K562 (cell line): ENCODE data around the gene ZDHHC24. TPM values are rescaled to one million over a fixed set of nuclear protein-coding genes. Genes with fewer than 3 reads are reported as not detected.

ENCODE experiments used
- CBX5 ChIP-seq: IDR thresholded peaks from 2 replicates; pipeline ENCODE4 v1.6.1; 2014; ENCODE audit warnings: low read depth, borderline replicate concordance
- CHD7 ChIP-seq: fragments of 200-600 bp; sonication (generic); IDR thresholded peaks from one replicate; pipeline ENCODE4 v1.6.1; 2012; ENCODE audit warnings: mild to moderate bottlenecking, low read depth, low read length, inconsistent platforms
- ETV5 ChIP-seq: sonication (generic); formaldehyde crosslinking; IDR thresholded peaks from 2 replicates; pipeline ENCODE4 v1.4.0; 2020; ENCODE audit warnings: low read depth, mild to moderate bottlenecking, missing genetic modification reagents
- FOS ChIP-seq: IDR thresholded peaks from 3 replicates; pipeline ENCODE4 v1.6.1; 2011; ENCODE audit not compliant: insufficient read length; ENCODE audit errors: extremely low read depth
- FOXP4 ChIP-seq: sonication (generic); formaldehyde crosslinking; IDR thresholded peaks from 2 replicates; pipeline ENCODE4 v1.8.0; 2022; ENCODE audit warnings: mild to moderate bottlenecking, missing genetic modification reagents, borderline replicate concordance
- GMEB1 ChIP-seq: fragments of 250-450 bp; sonication (Bioruptor Pico); IDR thresholded peaks from 2 replicates; pipeline ENCODE4 v1.4.0; 2020; ENCODE audit warnings: mild to moderate bottlenecking
- NFE2L1 ChIP-seq: fragments of 450-650 bp; IDR thresholded peaks from 2 replicates; pipeline ENCODE4 v1.6.1; 2016; ENCODE audit warnings: missing genetic modification characterization, low read depth, mild to moderate bottlenecking, missing compliant biosample characterization, moderate library complexity, borderline replicate concordance
- SAP30 ChIP-seq: fragments of 200-600 bp; sonication (generic); IDR thresholded peaks from 2 replicates; pipeline ENCODE4 v1.6.1; 2012; ENCODE audit warnings: borderline replicate concordance, low read depth, mild to moderate bottlenecking, moderate library complexity, low read length, control low read depth, inconsistent platforms; ENCODE audit not compliant: insufficient read depth, poor library complexity, severe bottlenecking
- SIN3A ChIP-seq, 2 experiments: fragments of 150-350 bp in 1 of 2; IDR thresholded peaks; 2 replicates each; pipeline ENCODE4 v1.6.1; 2011 to 2016; ENCODE audit warnings: borderline replicate concordance in 2 of 2, low read depth in 2 of 2, low read length in 2 of 2, mild to moderate bottlenecking in 2 of 2, moderate library complexity in 2 of 2; ENCODE audit not compliant: control insufficient read depth in 1 of 2
- ZNF165 ChIP-seq: fragments of 250-450 bp; sonication (Bioruptor Pico); IDR thresholded peaks from 2 replicates; pipeline ENCODE4 v1.4.0; 2020; ENCODE audit warnings: borderline replicate concordance
- polyA plus RNA-seq, 8 experiments: library from polyadenylated mRNA; depleted of rRNA in 4 of 8; stranded (reverse) in 5 of 8; unstranded in 3 of 8; fragments of >200 nt; fragmentation: Nextera tagmentation in 2 of 8; fragmentation: Illumina TruSeq in 1 of 8; extraction: Ambion mirVana in 2 of 8; extraction: Trizol in 1 of 8; gene quantifications; 2 replicates each; pipeline versions ENCODE4 v1.2.1 to v1.2.3, GENCODE V29; 2011 to 2014; ENCODE audit warnings: inconsistent platforms in 1 of 8, missing spikeins in 1 of 8
- total RNA-seq, 7 experiments: library from RNA; depleted of rRNA in 6 of 7; stranded (reverse); fragments of >200 nt in 6 of 7; fragmentation: Illumina TruSeq in 2 of 7; extraction: Trizol in 2 of 7; gene quantifications; 2 replicates each; pipeline versions ENCODE4 v1.2.1 to v1.2.3, GENCODE V29; 2011 to 2021; ENCODE audit warnings: low replicate concordance in 1 of 7

Gene ZDHHC24
- total and polyA plus RNA-seq, 9 of the 15 experiments (the other 6 are each of a cell fraction or from before 2014, with no cell fraction given), result 0.45 to 11.2 (median 2.7) TPM

- TF ChIP-seq CHD7 (no peak), ETV5 (CRISPR knock-in tag) (peak; percentile 66; the same call in 1 of the 2 replicates), NFE2L1 (tag) (no peak), ZNF165 (CRISPR knock-in tag) (no peak), CBX5 (no peak), FOS (no peak), SIN3A (IDR thresholded peaks at IDR 0.05; ENCODE audit: borderline replicate concordance in 2 of 2, control insufficient read depth in 1 of 2, low read depth in 2 of 2, low read length in 2 of 2) (peak in 1 of 2 experiments; percentile 69; a peak in 1 of 4 replicates), SAP30 (peak; percentile 57), FOXP4 (CRISPR knock-in tag) (no peak), GMEB1 (peak; percentile 39; the same call in 1 of the 2 replicates)
Observed at GRCh38 chr11:66568124-66568916, 22.5 kb upstream of the ZDHHC24 start, which contains the start of gene CTSF (continued).
